ENCODE data around the gene HS3ST6. TPM values are rescaled to one million over a fixed set of nuclear protein-coding genes. Genes with fewer than 3 reads are reported as not detected.
A peak's percentile ranks its signal among the peaks of the same experiment; 100 is the strongest.

The HS3ST6 gene
- total and polyA plus RNA-seq, 9 of the 15 experiments (the other 6 are each of a cell fraction or from before 2014, with no cell fraction given): not detected

- TF ChIP-seq CHCHD3 (CRISPR knock-in tag; IDR thresholded peaks at IDR 0.05): 0 out of 2 replicates have a peak, but pooled peaks have one; percentile 7
- TF ChIP-seq HBP1 (CRISPR knock-in tag; IDR thresholded peaks at IDR 0.05): peak; percentile 84; the same call in 1 of the 2 replicates
- TF ChIP-seq TCF15 (CRISPR knock-in tag; IDR thresholded peaks at IDR 0.05): no peak
- no peak for TF ChIP-seq HDGF (IDR thresholded peaks at IDR 0.05)
- TF ChIP-seq FOXO4 (CRISPR knock-in tag; IDR thresholded peaks at IDR 0.05): peak; percentile 54; the same call in 1 of the 2 replicates
- 0 out of 2 replicates have a peak, but pooled peaks have one; percentile 66 for TF ChIP-seq RERE (CRISPR knock-in tag; IDR thresholded peaks at IDR 0.05; ENCODE audit: borderline replicate concordance)
- TF ChIP-seq HDAC2 (IDR thresholded peaks at IDR 0.05): no peak
- TF ChIP-seq ESRRA (IDR thresholded peaks at IDR 0.05; ENCODE audit: borderline replicate concordance, low read depth): peak; percentile 42; the same call in 1 of the 2 replicates
- TF ChIP-seq MNT (conservative IDR thresholded peaks at IDR 0.05): peak; percentile 81 to 88
- no peak for TF ChIP-seq ASH1L (IDR thresholded peaks at IDR 0.05; ENCODE audit: borderline replicate concordance, low read depth, partially characterized antibody)
- TF ChIP-seq KHSRP (IDR thresholded peaks at IDR 0.05): peak; percentile 60; the same call in 1 of the 2 replicates
- TF ChIP-seq NCOA6 (IDR thresholded peaks at IDR 0.05): no peak
- TF ChIP-seq ATF7 (IDR thresholded peaks at IDR 0.05): peak; percentile 88
- no peak for TF ChIP-seq MCM3 (IDR thresholded peaks at IDR 0.05)
- TF ChIP-seq HIVEP1 (CRISPR knock-in tag; IDR thresholded peaks at IDR 0.05): no peak
Observed at GRCh38 chr16:1964506-1965395, 46.5 kb upstream of the HS3ST6 start, which contains the start of gene RPS2 (continued).
